Measurements from ENCODE around the gene SYT3.

GRCh38 chr19:50629194-50629593 lies 10.5 kb downstream of the SYT3 start:
- TF ChIP-seq CTCF (IDR thresholded peaks at IDR 0.05) (no peak), POLR2A (IDR thresholded peaks at IDR 0.05) (no peak), POLR2AphosphoS5 (IDR thresholded peaks at IDR 0.05; ENCODE audit: insufficient read depth in 1 of 2, low read depth in 1 of 2) (no peak)
